H9 (cell line): ENCODE results near the gene HCK. TPM values are rescaled to one million over a fixed set of nuclear protein-coding genes. Genes with fewer than 3 reads are reported as not detected.

Source experiments
- DNase-seq: peaks from one replicate; pipeline ENCODE4 v3.0.0-alpha.2; 2017
- H2AFZ ChIP-seq: one replicate; pipeline ENCODE4 v1.6.1; 2013; ENCODE audit warnings: mild to moderate bottlenecking, low read length, control low read depth, moderate library complexity
- H2AK5ac ChIP-seq: 2 replicates; pipeline ENCODE4 v1.6.1; 2013; ENCODE audit warnings: low read length, control low read depth, mixed read lengths; ENCODE audit not compliant: insufficient read length
- H2BK120ac ChIP-seq: one replicate; pipeline ENCODE4 v1.6.1; 2013; ENCODE audit warnings: low read depth, mild to moderate bottlenecking, low read length, control low read depth, inconsistent platforms; ENCODE audit not compliant: poor library complexity, severe bottlenecking
- H2BK12ac ChIP-seq: 2 replicates; pipeline ENCODE4 v1.6.1; 2013; ENCODE audit warnings: low read length, control low read depth, mixed read lengths, low read depth; ENCODE audit not compliant: insufficient read length
- H2BK15ac ChIP-seq: 2 replicates; pipeline ENCODE4 v1.6.1; 2013; ENCODE audit warnings: low read depth, low read length, control low read depth
- H2BK20ac ChIP-seq: one replicate; pipeline ENCODE4 v1.6.1; 2013; ENCODE audit warnings: low read depth, mild to moderate bottlenecking, low read length, control low read depth, inconsistent platforms; ENCODE audit not compliant: poor library complexity, severe bottlenecking
- H2BK5ac ChIP-seq: 2 replicates; pipeline ENCODE4 v1.6.1; 2013; ENCODE audit warnings: low read length, control low read depth, mixed read lengths; ENCODE audit not compliant: insufficient read length
- H3K14ac ChIP-seq: 2 replicates; pipeline ENCODE4 v1.6.1; 2013; ENCODE audit warnings: low read length, control low read depth; ENCODE audit not compliant: insufficient read depth
- H3K18ac ChIP-seq: 2 replicates; pipeline ENCODE4 v1.6.1; 2013; ENCODE audit warnings: low read depth, mild to moderate bottlenecking, mixed read lengths, low read length, control low read depth; ENCODE audit not compliant: insufficient read length
- H3K23ac ChIP-seq: 2 replicates; pipeline ENCODE4 v1.6.1; 2013; ENCODE audit warnings: low read length, control low read depth, mixed read lengths, low read depth; ENCODE audit not compliant: insufficient read length
- H3K23me2 ChIP-seq: 2 replicates; pipeline ENCODE4 v1.6.1; 2013; ENCODE audit warnings: low read depth, mild to moderate bottlenecking, mixed read lengths, low read length, control low read depth; ENCODE audit not compliant: insufficient read length, poor library complexity, severe bottlenecking
- H3K27ac ChIP-seq: 2 replicates; pipeline ENCODE4 v1.5.1; 2013; ENCODE audit warnings: low read length, control low read depth, mixed read lengths, low read depth; ENCODE audit not compliant: insufficient read length
- H3K27me3 ChIP-seq: 2 replicates; pipeline ENCODE4 v1.6.1; 2013; ENCODE audit warnings: low read length, control low read depth, inconsistent platforms; ENCODE audit not compliant: insufficient read depth
- H3K4ac ChIP-seq: 2 replicates; pipeline ENCODE4 v1.6.1; 2013; ENCODE audit warnings: low read depth, mild to moderate bottlenecking, control low read depth, inconsistent platforms, low read length, moderate library complexity
- H3K4me1 ChIP-seq: 2 replicates; pipeline ENCODE4 v1.6.1; 2013; ENCODE audit warnings: low read length, control low read depth, inconsistent platforms; ENCODE audit not compliant: insufficient read depth
- H3K4me2 ChIP-seq: 2 replicates; pipeline ENCODE4 v1.6.1; 2013; ENCODE audit warnings: low read length, control low read depth, mixed read lengths; ENCODE audit not compliant: insufficient read length, insufficient read depth
- H3K56ac ChIP-seq: 2 replicates; pipeline ENCODE4 v1.6.1; 2013; ENCODE audit warnings: low read depth, mild to moderate bottlenecking, mixed read lengths, low read length, control low read depth; ENCODE audit not compliant: insufficient read length
- H3K79me1 ChIP-seq: 2 replicates; pipeline ENCODE4 v1.6.1; 2013; ENCODE audit warnings: low read depth, mild to moderate bottlenecking, moderate library complexity, low read length, control low read depth, inconsistent platforms; ENCODE audit not compliant: insufficient read depth, poor library complexity, severe bottlenecking
- H3K79me2 ChIP-seq: 2 replicates; pipeline ENCODE4 v1.6.1; 2013; ENCODE audit warnings: low read length, control low read depth, inconsistent platforms; ENCODE audit not compliant: insufficient read depth
- H3K9ac ChIP-seq: 2 replicates; pipeline ENCODE4 v1.6.1; 2013; ENCODE audit warnings: low read length, control low read depth, mixed read lengths; ENCODE audit not compliant: insufficient read length; ENCODE audit errors: extremely low read depth
- H3K9me3 ChIP-seq: one replicate; pipeline ENCODE4 v1.6.1; 2013; ENCODE audit warnings: low read depth, low read length, inconsistent platforms; ENCODE audit not compliant: control insufficient read depth
- H3T11ph ChIP-seq: one replicate; pipeline ENCODE4 v1.6.1; 2013; ENCODE audit warnings: mild to moderate bottlenecking, low read length, control low read depth, inconsistent platforms
- H4K20me1 ChIP-seq: one replicate; pipeline ENCODE4 v1.6.1; 2013; ENCODE audit not compliant: control insufficient read depth, insufficient read length, insufficient read depth
- H4K5ac ChIP-seq: 2 replicates; pipeline ENCODE4 v1.6.1; 2013; ENCODE audit warnings: low read depth, mild to moderate bottlenecking, mixed read lengths, low read length, control low read depth; ENCODE audit not compliant: insufficient read length
- H4K8ac ChIP-seq: replicated peaks from 2 replicates; pipeline ENCODE4 v1.6.1; 2013; ENCODE audit warnings: low read length, control low read depth, mixed read lengths, low read depth; ENCODE audit not compliant: insufficient read length
- H4K91ac ChIP-seq: 2 replicates; pipeline ENCODE4 v1.6.1; 2013; ENCODE audit warnings: low read depth, mild to moderate bottlenecking, moderate library complexity, mixed read lengths, low read length, control low read depth; ENCODE audit not compliant: insufficient read length
- H3K27ac Mint-ChIP-seq, 3 experiments: 2 replicates in 2 of 3; 3 replicates in 1 of 3; pipeline ENCODE4 v1.8.0; 2020 to 2021; ENCODE audit warnings: mixed read lengths in 3 of 3, mild to moderate bottlenecking in 1 of 3, moderate library complexity in 1 of 3
- H3K27me3 Mint-ChIP-seq: 2 replicates; pipeline ENCODE4 v1.8.0; 2021; ENCODE audit warnings: low read depth, mild to moderate bottlenecking, moderate library complexity, mixed read lengths
- H3K36me3 Mint-ChIP-seq, 3 experiments: 2 replicates in 2 of 3; 3 replicates in 1 of 3; pipeline ENCODE4 v1.8.0; 2020 to 2021; ENCODE audit warnings: low read depth in 3 of 3, mixed read lengths in 3 of 3; ENCODE audit not compliant: insufficient read depth in 1 of 3
- H3K4me1 Mint-ChIP-seq, 2 experiments: 2 replicates each; pipeline ENCODE4 v1.8.0; 2020; ENCODE audit warnings: mixed read lengths in 2 of 2
- H3K4me3 Mint-ChIP-seq, 2 experiments: 2 replicates in 1 of 2; 3 replicates in 1 of 2; pipeline ENCODE4 v1.8.0; 2020 to 2021; ENCODE audit warnings: mild to moderate bottlenecking in 2 of 2, mixed read lengths in 2 of 2, moderate library complexity in 1 of 2
- H3K9me3 Mint-ChIP-seq, 2 experiments: 2 replicates in 1 of 2; 3 replicates in 1 of 2; pipeline ENCODE4 v1.8.0; 2020; ENCODE audit warnings: mild to moderate bottlenecking in 2 of 2, mixed read lengths in 2 of 2, moderate library complexity in 1 of 2
- WGBS: extraction: QIAGEN DNeasy Blood & Tissue Kit; methylation state at CpG from one replicate; pipeline ENCODE4 v1.1.7; 2013; ENCODE audit warnings: missing lambda C conversion rate, low lambda C conversion rate, mixed read lengths; ENCODE audit not compliant: insufficient read length; ENCODE audit errors: extremely low coverage; 5-methylcytosine and 5-hydroxymethylcytosine counted together
- total RNA-seq: library from RNA; stranded (reverse); gene quantifications from 2 replicates; pipeline ENCODE4 v1.2.1, GENCODE V29; 2021
- TF ChIP-seq, protein P1 (sequence below): fragments of 200-600 bp; sonication (generic); conservative IDR thresholded peaks from 3 replicates; pipeline ENCODE4 v1.8.0; 2021; ENCODE audit warnings: antibody characterized with exemption, mild to moderate bottlenecking

Gene HCK
- total RNA-seq, 1 experiment from 2014 or later, result 1.7 TPM

DNA sequence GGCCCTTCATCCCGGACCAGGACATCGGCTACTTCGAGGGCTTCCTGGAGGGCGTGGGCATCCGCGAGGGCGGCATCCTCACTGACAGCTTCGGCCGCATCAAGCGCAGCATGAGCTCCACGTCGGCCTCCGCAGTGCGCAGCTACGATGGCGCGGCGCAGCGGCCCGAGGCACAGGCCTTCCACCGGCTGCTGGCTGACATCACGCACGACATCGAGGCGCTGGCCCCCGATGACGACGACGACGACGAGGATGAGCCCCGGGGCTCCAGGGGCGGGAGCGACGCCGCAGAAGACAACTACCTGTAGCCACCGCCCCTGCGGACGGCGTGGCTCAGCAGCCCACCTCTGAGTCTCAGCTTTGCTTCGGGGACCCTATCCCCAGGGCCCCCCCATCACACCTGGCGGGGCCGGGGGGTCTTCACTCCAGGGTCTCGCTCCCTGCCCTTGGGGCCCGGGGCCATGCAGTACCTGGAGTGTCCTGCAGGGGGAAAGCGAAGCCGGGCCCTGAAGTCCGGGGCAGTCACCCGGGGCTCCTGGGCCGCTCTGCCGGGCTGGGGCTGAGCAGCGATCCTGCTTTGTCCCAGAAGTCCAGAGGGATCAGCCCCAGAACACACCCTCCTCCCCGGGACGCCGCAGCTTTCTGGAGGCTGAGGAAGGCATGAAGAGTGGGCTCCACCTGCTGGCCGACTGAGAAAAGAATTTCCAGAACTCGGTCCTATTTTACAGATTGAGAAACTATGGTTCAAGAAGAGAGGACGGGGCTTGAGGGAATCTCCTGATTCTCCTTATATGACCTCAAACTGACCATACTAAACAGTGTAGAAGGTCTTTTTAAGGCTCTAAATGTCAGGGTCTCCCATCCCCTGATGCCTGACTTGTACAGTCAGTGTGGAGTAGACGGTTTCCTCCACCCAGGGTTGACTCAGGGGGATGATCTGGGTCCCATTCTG is 20.8 kb upstream of the HCK start:
- H2BK12ac ChIP-seq, result no peak overlapping the region
- H3K9ac ChIP-seq, result no peak overlapping the region
- H4K5ac ChIP-seq, result no peak overlapping the region
- H3K27ac Mint-ChIP-seq, result no peak overlapping the region
- H3K27me3 Mint-ChIP-seq, result peaks cover 44% of the 10 kb centered on the region
- no peak overlapping the region for H4K8ac ChIP-seq
- WGBS, result no CpG with 5 or more reads among the region's 59 CpGs
- H2AFZ ChIP-seq, result no peak overlapping the region
- no peak overlapping the region for H3K56ac ChIP-seq
- no peaks in the 10 kb centered on the region for H3K79me1 ChIP-seq
- no peak overlapping the region for H2AK5ac ChIP-seq
- no peak overlapping the region for H3T11ph ChIP-seq
- no peak overlapping the region for H2BK120ac ChIP-seq
- peak overlapping the region; percentile 3 for H3K4me2 ChIP-seq
- H2BK15ac ChIP-seq, result no peak overlapping the region
- peak; percentile 97 for DNase-seq
- no peak overlapping the region for H3K27ac ChIP-seq
- H3K4ac ChIP-seq, result no peak overlapping the region
- TF ChIP-seq, protein P1, sequence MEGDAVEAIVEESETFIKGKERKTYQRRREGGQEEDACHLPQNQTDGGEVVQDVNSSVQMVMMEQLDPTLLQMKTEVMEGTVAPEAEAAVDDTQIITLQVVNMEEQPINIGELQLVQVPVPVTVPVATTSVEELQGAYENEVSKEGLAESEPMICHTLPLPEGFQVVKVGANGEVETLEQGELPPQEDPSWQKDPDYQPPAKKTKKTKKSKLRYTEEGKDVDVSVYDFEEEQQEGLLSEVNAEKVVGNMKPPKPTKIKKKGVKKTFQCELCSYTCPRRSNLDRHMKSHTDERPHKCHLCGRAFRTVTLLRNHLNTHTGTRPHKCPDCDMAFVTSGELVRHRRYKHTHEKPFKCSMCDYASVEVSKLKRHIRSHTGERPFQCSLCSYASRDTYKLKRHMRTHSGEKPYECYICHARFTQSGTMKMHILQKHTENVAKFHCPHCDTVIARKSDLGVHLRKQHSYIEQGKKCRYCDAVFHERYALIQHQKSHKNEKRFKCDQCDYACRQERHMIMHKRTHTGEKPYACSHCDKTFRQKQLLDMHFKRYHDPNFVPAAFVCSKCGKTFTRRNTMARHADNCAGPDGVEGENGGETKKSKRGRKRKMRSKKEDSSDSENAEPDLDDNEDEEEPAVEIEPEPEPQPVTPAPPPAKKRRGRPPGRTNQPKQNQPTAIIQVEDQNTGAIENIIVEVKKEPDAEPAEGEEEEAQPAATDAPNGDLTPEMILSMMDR, result peak; percentile 100
- H3K14ac ChIP-seq, result no peak overlapping the region
- no peak overlapping the region for H3K18ac ChIP-seq
- H3K36me3 Mint-ChIP-seq, result peaks cover 0 to 13% (median 0%) of the 10 kb centered on the region in 3 experiments; a peak in 3 of 7 replicates
- peak overlapping the region; percentile 26 to 43; a peak in 3 of 5 replicates for H3K4me3 Mint-ChIP-seq
- H3K4me1 ChIP-seq, result no peaks in the 10 kb centered on the region
- H3K23ac ChIP-seq, result no peak overlapping the region
- peaks cover 13 to 18% of the 10 kb centered on the region in 2 experiments for H3K4me1 Mint-ChIP-seq
- H3K79me2 ChIP-seq, result no peaks in the 10 kb centered on the region
- no peak overlapping the region for H2BK20ac ChIP-seq
- no peaks in the 10 kb centered on the region for H3K9me3 Mint-ChIP-seq
- no peak overlapping the region for H2BK5ac ChIP-seq
- no peak overlapping the region for H4K91ac ChIP-seq
- no peaks in the 10 kb centered on the region for H3K9me3 ChIP-seq
- H3K27me3 ChIP-seq, result no peaks in the 10 kb centered on the region
- H3K23me2 ChIP-seq, result peaks cover 3% of the 10 kb centered on the region
- no peaks in the 10 kb centered on the region for H4K20me1 ChIP-seq
